GM21528 (cell line): ENCODE measurements around the gene RASEF.
"Not testable (repeated sequence)": the region's sequence is repeated elsewhere in the genome, so short reads cannot be mapped to it uniquely, and the experiment has no call there.

Source experiments
- ATAC-seq: cut with Tn5 transposase; IDR thresholded peaks from one replicate; pipeline ENCODE4 v1.9.1; 2021; ENCODE audit warnings: mild to moderate bottlenecking, moderate library complexity; ENCODE audit not compliant: unreplicated experiment, low FRiP score

The RASEF gene

DNA sequence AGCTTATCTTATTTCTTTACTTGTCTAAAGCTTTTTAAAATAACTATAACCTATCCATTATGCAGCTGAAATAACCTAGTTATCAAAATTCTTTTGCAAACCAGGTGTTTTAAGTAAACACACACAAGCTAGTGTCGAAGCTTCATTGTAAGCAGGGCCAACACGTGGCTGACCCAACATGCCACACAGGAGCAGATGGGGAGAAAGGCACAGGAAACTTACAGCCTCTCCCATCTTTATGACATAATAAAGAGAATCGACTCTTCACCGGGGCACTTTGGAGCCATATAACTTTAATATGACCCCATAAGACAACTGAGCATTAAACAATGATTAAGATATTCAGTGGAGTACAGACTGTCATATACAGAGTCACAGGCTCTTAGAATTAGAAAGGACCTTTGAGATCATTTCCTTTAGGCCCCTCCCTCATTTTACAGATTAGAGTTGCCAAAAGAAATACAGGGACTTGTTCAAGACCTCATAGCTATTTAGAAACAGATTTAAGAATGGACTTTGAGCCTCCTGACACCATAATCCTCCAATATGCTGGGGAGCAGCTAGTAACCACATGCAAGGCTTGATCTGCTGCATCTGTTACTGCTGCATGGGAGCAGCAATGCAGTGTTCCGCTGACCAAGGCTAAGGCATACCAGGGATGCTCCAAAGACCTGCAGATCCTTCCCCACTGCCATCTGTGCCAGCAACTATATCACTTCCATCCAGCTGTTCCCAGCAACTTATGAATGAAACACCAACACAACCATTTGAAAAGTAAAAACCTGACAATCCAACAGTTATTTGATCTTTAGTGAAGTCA is 75.4 kb downstream of the RASEF start:
- no peak for ATAC-seq

DNA sequence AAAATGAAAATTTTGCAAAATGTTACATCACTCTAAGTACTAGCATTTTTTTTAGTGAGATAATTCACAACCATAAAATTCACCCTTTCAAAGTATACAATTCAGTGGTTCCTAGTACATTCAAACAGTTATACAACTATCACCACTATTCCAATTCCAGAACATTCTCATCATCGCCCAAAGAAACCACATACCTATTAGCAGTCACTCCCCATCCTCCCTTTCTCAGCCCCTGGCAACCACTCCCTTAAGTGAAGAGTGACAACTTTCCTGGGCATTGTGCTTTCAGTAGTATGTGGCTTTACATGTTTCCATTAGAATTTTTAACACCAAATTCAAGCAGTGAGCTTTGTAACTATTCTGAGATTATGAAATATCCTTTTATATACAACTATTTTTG is 81.4 kb downstream of the RASEF start:
- ATAC-seq: no peak

DNA sequence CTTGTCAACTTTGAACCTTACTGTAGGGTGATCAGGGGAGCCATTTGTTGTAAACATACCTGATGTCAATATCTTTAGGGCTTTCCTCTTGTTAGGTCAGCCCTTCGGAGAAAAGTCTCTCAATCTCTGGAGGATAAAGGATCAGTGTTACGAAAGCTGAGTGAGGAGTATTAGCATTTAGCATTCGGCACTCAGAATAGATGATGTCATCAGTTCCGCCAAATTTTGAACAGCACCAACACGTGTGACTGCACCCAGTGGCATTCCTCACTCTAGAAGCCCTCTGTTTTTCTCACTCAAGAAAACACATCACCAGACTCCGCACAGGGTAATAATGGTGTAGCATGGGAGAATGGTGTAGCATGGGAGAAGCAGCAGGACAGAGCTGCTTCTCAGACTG is 87.8 kb downstream of the RASEF start:
- no peak for ATAC-seq

DNA sequence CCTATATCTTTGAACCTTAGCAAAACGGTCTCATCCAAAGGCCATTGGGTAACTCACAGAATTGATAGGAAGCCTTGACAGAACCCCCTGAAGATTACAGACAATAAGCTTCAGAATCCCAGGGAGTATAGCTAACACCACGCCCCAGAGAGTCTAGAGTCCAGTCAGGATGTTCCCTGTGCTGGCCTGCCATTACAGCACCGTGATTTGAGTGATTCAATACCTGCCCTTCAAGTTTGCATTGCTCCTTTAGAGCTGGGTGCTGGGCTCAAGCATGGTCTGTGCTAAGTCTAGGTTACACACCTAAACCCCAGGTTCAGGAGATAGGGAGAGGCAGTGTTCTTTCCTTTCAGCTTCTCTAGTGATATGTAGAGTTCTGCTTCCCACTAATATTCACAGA is 90.5 kb downstream of the RASEF start:
- no peak for ATAC-seq

DNA sequence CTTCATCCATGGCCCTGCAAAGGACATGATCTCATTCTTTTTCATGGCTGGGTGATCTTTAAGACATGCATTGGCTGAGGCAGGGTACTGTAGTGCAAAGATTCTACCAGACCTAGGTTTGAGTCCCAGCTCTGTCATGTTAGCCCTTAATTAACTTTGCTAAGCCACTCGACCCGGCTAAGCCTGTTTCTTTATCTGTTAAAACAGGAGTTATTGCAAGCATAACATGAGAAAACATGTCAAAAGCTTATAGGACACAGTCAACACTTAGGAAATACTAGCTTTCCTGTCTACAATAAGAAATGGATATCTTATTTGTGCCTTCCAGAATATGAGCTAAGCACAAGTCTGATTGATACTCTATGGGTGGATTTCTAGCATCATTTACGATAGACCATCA is 92.6 kb downstream of the RASEF start:
- ATAC-seq: no peak

DNA sequence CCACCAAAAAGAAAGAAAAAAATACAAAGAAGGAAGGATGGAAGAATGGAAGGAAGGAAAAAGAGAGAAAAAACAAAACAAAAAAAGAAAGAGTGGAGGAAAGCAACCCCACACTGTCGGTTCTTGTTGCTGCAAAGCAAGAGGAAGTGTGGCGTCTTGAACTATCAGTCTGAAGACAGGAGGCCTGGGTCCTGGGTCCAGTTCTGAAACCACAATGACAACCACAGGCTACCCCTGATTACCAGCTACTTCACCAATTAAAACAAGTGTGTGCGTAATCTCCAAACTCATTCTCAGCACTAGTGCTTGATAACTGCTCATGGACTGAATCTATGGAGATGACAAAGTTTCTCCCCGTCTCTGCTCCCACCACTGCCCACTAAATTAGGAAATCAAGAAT is 93.7 kb downstream of the RASEF start:
- no peak for ATAC-seq

DNA sequence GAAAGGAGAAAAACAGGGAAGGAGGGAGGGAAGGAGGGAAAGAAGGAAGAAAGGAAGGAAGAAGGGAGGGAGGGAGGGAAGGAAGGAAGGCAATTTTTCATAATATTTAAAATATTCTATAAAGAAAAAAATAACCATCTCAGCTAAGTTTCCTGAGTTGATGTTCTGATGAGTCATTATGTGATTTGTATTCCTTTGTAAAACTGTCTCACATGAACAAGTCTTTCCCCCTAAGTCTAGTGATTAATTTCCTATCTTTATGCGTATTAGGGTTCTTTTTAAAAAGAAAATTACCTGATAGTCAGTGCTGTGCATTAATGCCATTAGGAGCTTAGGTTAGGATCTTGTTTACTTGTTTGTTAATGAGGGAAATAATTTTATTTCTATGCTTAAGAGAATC is 94.1 kb downstream of the RASEF start:
- ATAC-seq: no peak

DNA sequence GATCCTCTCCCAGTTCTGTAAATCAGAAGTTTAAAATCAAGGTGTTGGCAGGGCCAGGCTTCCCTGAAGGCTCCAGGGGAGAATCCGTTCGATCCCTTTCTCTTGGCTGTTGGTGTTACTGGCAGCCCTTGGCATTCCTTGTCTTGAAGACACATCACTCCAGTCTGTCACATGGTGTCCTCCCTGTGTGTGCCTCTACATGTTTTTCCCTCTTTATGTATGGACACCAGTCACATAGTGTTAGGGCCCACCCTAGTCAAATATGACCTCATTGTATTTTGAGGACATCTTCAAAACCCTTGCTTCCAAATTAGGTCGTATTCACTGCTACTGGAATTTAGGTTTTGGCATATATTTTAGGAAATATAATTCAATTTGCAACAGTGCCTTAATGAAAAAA is 94.6 kb downstream of the RASEF start:
- no peak for ATAC-seq

DNA sequence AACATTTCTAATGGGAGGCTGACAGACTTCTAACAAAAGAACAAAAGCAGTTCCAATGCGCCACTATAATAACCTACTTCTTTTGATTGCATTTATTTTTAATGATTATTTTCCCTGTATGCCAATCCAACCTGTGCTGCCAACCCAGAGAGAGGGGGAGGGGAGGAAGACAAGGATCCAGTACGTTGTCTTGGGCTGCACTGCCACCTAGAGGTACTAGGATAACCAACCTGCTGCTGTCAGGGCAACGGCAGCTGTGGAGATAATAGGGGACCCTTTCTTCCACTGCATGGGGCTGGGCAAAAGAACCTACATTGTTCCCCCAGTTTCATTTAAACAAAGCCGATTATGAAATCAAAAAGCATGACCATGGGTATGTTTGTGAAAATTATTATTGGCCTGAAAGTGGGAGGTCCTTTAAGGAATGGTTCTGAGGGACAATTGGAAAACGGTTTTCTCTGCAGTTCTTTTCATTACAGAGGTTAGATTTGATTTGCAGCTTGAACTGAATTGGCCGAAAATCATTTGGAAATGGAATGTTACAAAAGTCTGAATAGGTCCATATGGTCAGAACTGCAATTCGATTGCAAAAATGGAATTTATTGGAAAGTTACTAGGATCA is 101.3 kb downstream of the RASEF start:
- peak; percentile 96 for ATAC-seq

DNA sequence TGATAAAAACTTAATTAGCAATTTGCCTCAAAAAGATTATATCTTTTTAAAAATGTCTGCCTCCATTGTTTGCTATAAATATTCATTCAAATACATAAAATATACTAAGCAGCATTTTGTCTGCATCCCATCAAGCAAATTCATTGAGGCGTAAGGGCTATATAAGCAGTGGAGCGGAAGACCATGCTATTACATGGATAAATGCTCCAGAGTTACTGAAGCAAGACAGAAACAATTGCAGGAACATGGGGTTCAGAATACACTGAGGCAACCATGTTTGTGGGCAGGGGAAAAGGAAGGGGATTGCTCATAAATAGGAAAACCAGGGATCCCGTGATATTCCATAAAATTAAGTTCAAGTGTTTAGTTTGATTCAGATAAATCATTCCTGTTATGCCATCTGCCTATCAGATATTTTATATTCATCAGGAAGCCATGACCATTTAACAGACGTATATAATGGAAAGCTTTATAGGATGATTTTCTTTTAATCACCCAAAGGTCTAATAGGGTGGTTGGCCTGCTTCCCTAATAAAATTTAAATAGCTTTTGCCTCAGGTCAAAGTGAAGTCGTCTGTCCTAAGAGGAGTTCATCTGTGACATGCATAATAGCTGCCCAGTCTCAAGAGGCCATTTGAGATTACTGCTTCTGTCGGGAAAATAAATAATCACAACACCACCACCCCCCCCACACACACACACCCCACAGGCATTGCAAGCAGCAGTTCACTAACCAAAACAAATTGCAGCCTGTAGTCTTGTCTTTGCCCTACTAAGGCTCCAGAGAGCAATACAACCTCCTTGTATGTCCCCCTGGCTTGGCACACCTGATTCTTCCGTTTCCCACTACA is 105.2 kb downstream of the RASEF start:
- ATAC-seq: no peak

DNA sequence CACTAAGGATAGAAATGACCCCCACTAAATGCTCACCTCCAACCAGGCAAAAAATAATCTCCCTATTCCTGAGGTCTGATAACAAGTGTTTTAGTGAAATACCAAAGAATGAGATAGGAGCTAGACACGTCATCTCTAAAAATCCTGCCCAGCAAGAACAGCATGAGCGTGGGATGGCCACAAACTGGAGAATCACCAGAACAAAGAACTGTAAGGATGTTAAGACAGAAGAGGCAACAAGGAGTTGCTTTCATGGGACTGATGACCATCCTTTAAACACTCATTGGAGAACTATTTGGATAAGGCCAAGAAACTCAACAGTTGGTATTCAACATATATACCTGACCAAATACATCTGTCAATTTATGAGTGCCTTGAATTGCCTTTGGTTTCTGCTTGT is 113.7 kb downstream of the RASEF start:
- no peak for ATAC-seq

DNA sequence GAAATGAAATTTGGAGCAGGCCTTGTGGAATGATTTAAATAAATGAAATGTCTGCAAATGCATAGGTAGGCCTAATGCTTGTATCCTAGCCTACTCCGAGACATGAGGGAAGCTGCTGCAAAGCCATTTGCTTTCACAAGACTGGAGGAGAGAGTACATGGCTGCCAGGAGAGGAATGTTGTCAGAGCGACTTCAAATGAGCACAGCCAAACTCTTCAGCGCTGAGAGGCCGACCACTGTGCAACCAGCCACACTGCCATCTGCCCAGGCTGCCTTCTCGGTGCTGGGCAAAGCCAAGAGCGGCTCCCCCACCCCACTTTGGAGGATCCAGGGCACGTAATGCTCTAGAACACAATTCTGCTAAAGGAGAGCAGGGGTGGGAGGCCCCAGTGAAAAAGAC is 122.6 kb downstream of the RASEF start:
- ATAC-seq: no peak

DNA sequence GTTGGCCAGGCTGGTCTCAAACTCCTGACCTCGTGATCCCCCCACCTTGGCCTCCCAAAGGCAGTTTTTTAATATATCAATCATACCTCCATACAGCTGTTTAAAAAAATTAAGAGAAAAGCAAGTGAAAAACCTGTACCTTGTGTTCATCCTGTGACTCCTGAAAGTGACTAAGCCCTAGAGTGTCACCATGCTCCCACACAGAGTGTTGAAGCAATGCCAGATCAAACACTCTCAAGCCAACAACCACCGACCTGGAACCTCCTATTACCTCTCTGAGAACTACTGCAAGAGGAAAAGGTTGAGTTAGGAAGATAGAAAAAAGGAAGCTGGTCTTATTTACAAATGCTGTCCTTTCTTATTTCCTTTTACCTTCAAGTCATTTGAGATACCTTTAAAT is 123.5 kb downstream of the RASEF start:
- no peak for ATAC-seq

DNA sequence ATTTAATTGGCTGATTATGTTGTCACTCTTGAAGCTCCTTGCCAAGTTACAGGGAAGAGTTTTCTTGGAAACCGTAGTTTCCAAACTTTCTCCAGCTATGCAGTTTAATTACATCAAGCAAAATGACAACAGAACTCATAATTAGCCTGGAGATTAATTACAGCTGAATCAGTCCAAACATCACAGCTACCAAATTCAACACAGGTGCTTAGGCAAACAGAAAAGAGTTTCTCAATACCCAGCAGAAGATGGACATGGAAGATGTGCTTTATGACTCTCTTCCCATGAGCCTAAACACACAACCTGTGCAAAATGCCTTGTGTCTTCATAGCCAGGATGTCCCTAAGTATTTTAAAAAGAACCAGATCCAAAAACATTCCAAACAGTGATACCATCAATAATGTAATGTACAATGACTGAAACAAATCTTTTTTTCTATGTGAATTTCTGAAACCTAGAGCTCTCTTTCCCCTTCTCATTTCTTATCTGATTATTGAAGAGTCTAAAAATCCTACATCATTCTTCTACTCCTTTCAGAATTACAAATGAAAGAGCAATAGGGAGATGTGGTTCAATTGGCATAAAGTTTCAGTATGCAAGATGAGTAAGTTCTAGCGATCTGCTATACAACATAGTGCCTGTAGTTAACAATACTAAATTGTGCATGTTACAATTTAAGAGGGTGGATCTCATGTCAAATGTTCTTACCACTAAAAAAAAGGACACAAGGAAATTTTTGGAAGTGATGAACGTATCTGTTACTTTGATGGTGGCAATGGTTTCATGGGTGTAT is 124.3 kb downstream of the RASEF start:
- ATAC-seq: no peak

DNA sequence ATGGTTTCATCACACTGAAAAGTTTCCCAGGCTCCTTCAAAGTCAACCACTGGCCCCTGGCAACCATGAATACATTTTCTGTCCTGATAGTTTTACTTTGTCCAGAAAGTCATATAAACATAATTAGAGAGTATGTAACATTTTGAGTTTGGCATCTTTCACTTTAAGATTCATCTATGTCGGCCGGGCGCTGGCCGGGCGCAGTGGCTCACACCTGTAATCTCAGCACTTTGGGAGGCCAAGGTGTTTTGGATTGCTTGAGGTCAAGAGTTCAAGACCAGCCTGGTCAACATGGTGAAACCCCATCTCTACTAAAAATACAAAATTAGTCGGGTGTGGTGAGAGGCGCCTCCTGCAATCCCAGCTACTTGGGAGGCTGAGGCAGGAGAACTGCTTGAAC is 126.4 kb downstream of the RASEF start:
- not testable (repeated sequence) for ATAC-seq

DNA sequence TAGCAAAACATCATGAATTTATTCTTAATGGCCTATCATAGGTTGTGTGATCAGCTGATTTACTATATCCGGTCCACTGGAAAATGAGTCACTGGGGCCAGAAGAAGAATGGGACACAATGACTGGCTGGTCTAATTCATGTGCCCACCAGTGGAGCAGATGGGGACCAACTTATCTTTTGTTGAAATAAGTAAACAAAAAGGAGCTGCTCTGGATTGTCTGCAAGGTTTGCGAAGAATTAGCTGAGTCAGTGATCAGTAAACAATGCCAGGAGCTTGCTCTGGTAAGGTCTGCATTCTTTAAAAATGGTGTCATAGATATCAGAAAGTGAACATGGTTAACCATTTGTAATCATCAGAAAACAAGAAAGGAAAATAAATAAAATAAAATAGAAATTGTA is 128.0 kb downstream of the RASEF start:
- ATAC-seq: no peak

DNA sequence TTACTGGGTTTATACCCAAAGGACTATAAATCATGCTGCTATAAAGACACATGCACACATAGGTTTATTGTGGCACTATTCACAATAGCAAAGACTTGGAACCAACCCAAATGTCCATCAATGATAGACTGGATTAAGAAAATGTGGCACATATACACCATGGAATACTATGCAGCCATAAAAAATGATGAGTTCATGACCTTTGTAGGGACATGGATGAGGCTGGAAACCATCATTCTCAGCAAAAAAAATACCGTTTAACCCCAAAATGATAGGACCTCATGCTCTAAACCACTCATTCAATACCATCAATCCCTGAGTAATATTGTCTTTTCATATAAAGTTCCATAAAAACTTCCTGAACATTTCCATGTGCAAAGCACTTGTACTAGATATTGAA is 128.9 kb downstream of the RASEF start:
- not testable (repeated sequence) for ATAC-seq

DNA sequence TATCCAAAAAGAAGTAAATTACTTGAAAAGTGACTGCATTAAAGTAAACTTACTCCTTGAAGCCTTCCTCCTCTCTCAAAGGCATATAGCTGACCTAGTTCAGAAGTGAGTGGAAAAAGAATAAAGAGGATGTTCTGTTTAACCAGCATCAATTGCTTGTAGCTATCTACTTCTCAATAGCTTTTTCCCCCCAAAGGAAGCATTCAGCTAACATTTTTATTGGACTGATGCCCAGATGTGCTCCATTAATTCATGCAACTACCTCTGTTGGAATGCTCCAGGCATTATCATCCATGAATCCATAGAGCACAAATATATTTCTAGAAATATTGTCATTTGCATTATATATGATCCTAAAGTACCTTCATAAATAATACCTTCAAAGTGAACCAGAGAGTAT is 132.8 kb downstream of the RASEF start:
- ATAC-seq: no peak
